PC-9 (cell line): ENCODE data around the gene FMO5. TPM values are rescaled to one million over a fixed set of nuclear protein-coding genes. Genes with fewer than 3 reads are reported as not detected.
"Not testable (repeated sequence)": the region's sequence is repeated elsewhere in the genome, so short reads cannot be mapped to it uniquely, and the experiment has no call there.

Source experiments
- BruUV-seq: library from RNA; stranded (reverse); fragments of 400-500 nt; replicated peaks from 2 replicates; lab custom pipeline; 2021; lab: Mats Ljungman, UMichigan
- CTCF ChIA-PET: fragments of 300-600 bp; sonication (Branson Sonifier 250); formaldehyde crosslinking; loops from one replicate; lab custom pipeline; 2022; ENCODE audit warnings: antibody characterized with exemption; lab: Charles Lee
- POLR2A ChIA-PET: fragments of 300-600 bp; sonication (Branson Sonifier 250); formaldehyde crosslinking; loops from one replicate; lab custom pipeline; 2022; ENCODE audit warnings: antibody characterized with exemption; ENCODE audit not compliant: unreplicated experiment; lab: Charles Lee
- DNase-seq, 2 experiments: peaks; one replicate each; pipeline versions ENCODE4 v3.0.0 to v3.0.0-alpha.2; 2015 to 2022; ENCODE audit warnings: mixed read lengths in 1 of 2
- H2AFZ ChIP-seq: fragments of 200-600 bp; sonication (generic); 2 replicates; pipeline ENCODE4 v1.8.1; 2017; ENCODE audit warnings: antibody characterized with exemption
- H3F3A ChIP-seq: fragments of 200-600 bp; sonication (generic); 2 replicates; pipeline ENCODE4 v1.8.1; 2017; ENCODE audit warnings: antibody characterized with exemption, mild to moderate bottlenecking, low read depth; ENCODE audit not compliant: insufficient read depth
- H3K27ac ChIP-seq: fragments of 200-600 bp; sonication (generic); 2 replicates; pipeline ENCODE4 v1.6.1; 2016; ENCODE audit warnings: mixed run types
- H3K27me3 ChIP-seq: fragments of 200-600 bp; sonication (generic); 2 replicates; pipeline ENCODE4 v1.6.1; 2016; ENCODE audit warnings: low read depth, mixed run types; ENCODE audit not compliant: insufficient read depth
- H3K36me3 ChIP-seq: fragments of 200-600 bp; sonication (generic); 2 replicates; pipeline ENCODE4 v1.6.1; 2016; ENCODE audit warnings: low read depth, mixed run types
- H3K4me1 ChIP-seq: fragments of 200-600 bp; sonication (generic); replicated peaks from 2 replicates; pipeline ENCODE4 v1.6.1; 2016; ENCODE audit warnings: mixed run types; ENCODE audit not compliant: insufficient read depth
- H3K4me2 ChIP-seq: fragments of 200-600 bp; sonication (generic); 2 replicates; pipeline ENCODE4 v1.6.1; 2017; ENCODE audit warnings: mixed run types
- H3K4me3 ChIP-seq: fragments of 200-600 bp; sonication (generic); 2 replicates; pipeline ENCODE4 v1.6.1; 2016; ENCODE audit warnings: mixed run types
- H3K79me2 ChIP-seq: fragments of 200-600 bp; sonication (generic); 2 replicates; pipeline ENCODE4 v1.6.1; 2017; ENCODE audit warnings: low read depth, mixed run types
- H3K9me2 ChIP-seq: fragments of 200-600 bp; sonication (generic); 2 replicates; pipeline ENCODE4 v1.8.1; 2017; ENCODE audit warnings: mild to moderate bottlenecking; ENCODE audit not compliant: insufficient read depth
- H3K9me3 ChIP-seq: fragments of 200-600 bp; sonication (generic); 2 replicates; pipeline ENCODE4 v1.8.1; 2016; ENCODE audit warnings: low read depth; ENCODE audit not compliant: insufficient read depth
- H4K20me1 ChIP-seq: fragments of 200-600 bp; sonication (generic); 2 replicates; pipeline ENCODE4 v1.8.1; 2017; ENCODE audit not compliant: insufficient read depth
- CTCF ChIP-seq: fragments of 200-600 bp; sonication (generic); conservative IDR thresholded peaks from 2 replicates; pipeline ENCODE4 v1.6.1; 2017; ENCODE audit warnings: mixed run types, antibody characterized with exemption, mild to moderate bottlenecking, moderate library complexity
- EZH2 ChIP-seq: fragments of 200-600 bp; sonication (generic); IDR thresholded peaks from 2 replicates; pipeline ENCODE4 v1.8.0; 2017; ENCODE audit warnings: antibody characterized with exemption, low read depth
- intact Hi-C: fragments of 100-400 bp; cut with micrococcal nuclease; formaldehyde crosslinking; loops from one replicate; pipeline ENCODE4 v1.10.0; 2022; ENCODE audit not compliant: unreplicated experiment
- total RNA-seq: library from RNA; stranded (reverse); gene quantifications from 2 replicates; pipeline ENCODE4 v1.2.3, GENCODE V29; 2021

Gene FMO5
- total RNA-seq, 1 experiment from 2014 or later: 1.3 TPM

GRCh38 chr1:147235822-147236221, 10.7 kb upstream of the FMO5 start:
- Histone ChIP-seq H3K27ac (no peak overlapping the region), H3K9me2 (no peaks in the 10 kb centered on the region), H3K4me1 (peaks cover 30% of the 10 kb centered on the region), H3K79me2 (no peaks in the 10 kb centered on the region), H3K27me3 (no peaks in the 10 kb centered on the region), H3K4me2 (no peak overlapping the region), H3K36me3 (no peaks in the 10 kb centered on the region), H3K4me3 (no peak overlapping the region), H2AFZ (no peak overlapping the region), H3F3A (peaks cover 25% of the 10 kb centered on the region), H4K20me1 (no peaks in the 10 kb centered on the region; the same call in 1 of the 2 replicates), H3K9me3 (no peaks in the 10 kb centered on the region)
- ChIA-PET POLR2A (no interaction called here), CTCF (no interaction called here)
- no TSS peak for BruUV-seq
- intact Hi-C loops: no loop called here
- TF ChIP-seq CTCF: no peak
- no peak for TF ChIP-seq EZH2
- no peak for DNase-seq

- POLR2A ChIA-PET, CTCF ChIA-PET, H3K4me3 ChIP-seq: not testable (repeated sequence)
Observed at GRCh38 chr1:147233903-147234302, 8.8 kb upstream of the FMO5 start.

GRCh38 chr1:147231032-147231431, 5.9 kb upstream of the FMO5 start:
- CTCF ChIA-PET, BruUV-seq: not testable (repeated sequence)

More at GRCh38 chr1:147233903-147234302, 8.8 kb upstream of the FMO5 start:
- H4K20me1 ChIP-seq, BruUV-seq, H3K79me2 ChIP-seq, H3K9me2 ChIP-seq, H3K4me2 ChIP-seq, H3K27ac ChIP-seq, DNase-seq, H3K36me3 ChIP-seq, H3K27me3 ChIP-seq, H3K9me3 ChIP-seq, H2AFZ ChIP-seq, intact Hi-C loops: not testable (repeated sequence)
- Histone ChIP-seq H3K4me1 (peaks cover 30% of the 10 kb centered on the region), H3F3A (peaks cover 25% of the 10 kb centered on the region)

GRCh38 chr1:147223740-147224615, 1.2 kb downstream of the FMO5 start:
- POLR2A ChIA-PET: no interaction called here
- H3K4me3 ChIP-seq: no peak overlapping the region
- intact Hi-C loops: no loop called here

More at GRCh38 chr1:147231032-147231431, 5.9 kb upstream of the FMO5 start:
- H3K9me2 ChIP-seq, POLR2A ChIA-PET, H3K4me3 ChIP-seq, H3F3A ChIP-seq, H3K79me2 ChIP-seq, intact Hi-C loops, H3K9me3 ChIP-seq, H2AFZ ChIP-seq, H3K4me2 ChIP-seq, H3K4me1 ChIP-seq, H3K27ac ChIP-seq, H3K36me3 ChIP-seq, H3K27me3 ChIP-seq, DNase-seq, H4K20me1 ChIP-seq: not testable (repeated sequence)

More at GRCh38 chr1:147223740-147224615, 1.2 kb downstream of the FMO5 start:
- Histone ChIP-seq H4K20me1 (no peaks in the 10 kb centered on the region), H3K79me2 (no peaks in the 10 kb centered on the region), H3K27ac (no peak overlapping the region), H3K9me2 (no peaks in the 10 kb centered on the region), H3K4me1 (no peaks in the 10 kb centered on the region), H2AFZ (no peak overlapping the region), H3K9me3 (no peaks in the 10 kb centered on the region), H3F3A (no peaks in the 10 kb centered on the region; the same call in 1 of the 2 replicates), H3K4me2 (peak overlapping the region; percentile 76; the same call in 1 of the 2 replicates), H3K36me3 (no peaks in the 10 kb centered on the region), H3K27me3 (no peaks in the 10 kb centered on the region)
- TF ChIP-seq EZH2: no peak
- TF ChIP-seq CTCF: no peak
- no TSS peak for BruUV-seq
- no peak for DNase-seq
- CTCF ChIA-PET: no interaction called here
